NCI-H1694 treated with DMSO at 0.1 percent for 48 hours (cell line): ENCODE data around the gene ANKRD24.
A peak's percentile ranks its signal among the peaks of the same experiment; 100 is the strongest.
"Not testable (repeated sequence)": the region's sequence is repeated elsewhere in the genome, so short reads cannot be mapped to it uniquely, and the experiment has no call there.

ENCODE experiments used
- DNase-seq: peaks from one replicate; lab custom pipeline; 2025; lab: John Stamatoyannopoulos, UW

ANKRD24 gene

DNA sequence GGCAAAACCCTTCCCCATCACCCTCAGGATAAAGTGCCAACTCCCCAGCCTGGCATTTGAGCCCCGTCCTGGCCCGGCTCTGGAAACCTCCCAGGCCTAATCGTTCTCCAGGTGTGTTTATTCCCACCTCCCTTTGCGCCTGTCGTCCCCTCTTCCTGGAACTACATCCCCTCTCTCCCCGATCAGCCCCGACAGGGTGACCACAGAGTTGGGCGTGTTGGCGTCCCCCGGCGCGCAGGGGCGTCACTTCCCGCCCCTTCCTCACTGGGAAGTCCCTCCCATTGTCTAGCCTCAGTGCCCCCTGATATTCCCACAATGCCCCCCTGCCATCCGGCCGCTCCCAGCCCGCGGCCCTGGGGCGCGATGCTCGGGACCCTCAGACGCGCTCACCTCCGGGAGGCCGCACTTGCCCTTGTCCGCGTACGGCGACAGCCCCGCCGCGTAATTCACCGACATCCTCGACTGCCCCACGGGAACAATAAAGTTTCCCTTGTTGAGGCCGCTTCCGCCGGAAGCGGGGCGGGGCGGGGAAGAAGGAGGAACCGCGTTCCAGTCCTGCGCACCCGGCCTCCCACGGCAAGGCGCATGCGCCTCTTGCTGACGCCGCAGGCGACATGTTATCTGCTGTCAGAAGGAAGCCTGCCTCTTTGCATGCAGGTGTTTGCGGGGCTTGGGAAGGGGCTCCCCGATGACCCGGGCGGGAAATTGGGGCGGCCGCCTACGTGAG, at the start of gene ANKRD24, which contains the start of gene SIRT6:
ANKRD24 (plus strand) TSS at position 606 of the 727 bp plus-strand sequence. CDS start 3,737 bp downstream, outside the sequence.
SIRT6 (minus strand) TSS at position 480 of the 727 bp plus-strand sequence; CDS start at position 456, 24 bp downstream.
- DNase-seq = peak; percentile 82

GRCh38 chr19:4134351-4134750, 48.1 kb upstream of the ANKRD24 start:
- DNase-seq = no peak

- DNase-seq = not testable (repeated sequence)
Observed at GRCh38 chr19:4135386-4135785, 47.1 kb upstream of the ANKRD24 start.

- DNase-seq = no peak
Observed at GRCh38 chr19:4136680-4137088, 45.8 kb upstream of the ANKRD24 start.

DNA sequence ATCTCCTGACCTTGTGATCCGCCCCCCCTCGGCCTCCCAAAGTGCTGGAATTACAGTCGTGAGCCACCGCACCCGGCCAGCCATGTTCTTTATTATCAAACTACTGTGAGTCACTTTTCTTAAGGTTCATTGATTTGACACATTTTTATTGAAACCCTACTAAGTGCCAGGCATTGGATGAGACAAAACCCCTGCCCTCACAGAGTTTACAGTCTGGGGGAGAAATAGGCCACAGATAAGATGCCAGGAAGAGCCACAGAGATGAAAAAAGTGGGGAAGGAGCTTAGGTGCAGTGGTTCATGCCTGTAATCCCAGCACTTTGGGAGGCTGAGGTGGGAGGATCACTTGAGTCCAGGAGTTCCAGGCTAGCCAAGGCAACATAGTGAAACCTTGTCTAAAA, 44.0 kb upstream of the ANKRD24 start:
- no peak for DNase-seq

GRCh38 chr19:4139614-4140236, 42.8 kb upstream of the ANKRD24 start:
- peak; percentile 34 for DNase-seq

GRCh38 chr19:4140237-4140711, 42.2 kb upstream of the ANKRD24 start:
- DNase-seq = peak; percentile 64

DNA sequence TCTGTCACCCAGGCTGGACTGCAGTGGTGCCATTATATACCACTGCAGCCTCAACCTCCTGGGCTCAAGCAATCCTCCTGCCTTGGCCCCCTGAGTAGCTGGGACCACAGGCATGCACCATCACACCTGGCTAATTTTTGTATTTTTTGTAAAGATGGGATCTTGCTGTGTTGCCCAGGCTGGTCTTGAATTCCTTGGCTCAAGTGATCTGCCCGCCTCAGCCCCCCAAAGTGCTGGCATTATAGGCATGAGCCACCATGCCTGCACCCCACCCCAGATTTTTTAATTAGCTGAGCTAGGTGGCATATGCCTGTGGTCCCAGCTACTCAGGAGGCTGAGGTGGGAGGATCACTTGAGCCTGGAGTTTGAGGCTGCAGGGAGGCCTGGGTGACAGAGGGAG, 39.6 kb upstream of the ANKRD24 start:
- DNase-seq = not testable (repeated sequence)

GRCh38 chr19:4144666-4145249, 37.7 kb upstream of the ANKRD24 start:
- no peak for DNase-seq

DNA sequence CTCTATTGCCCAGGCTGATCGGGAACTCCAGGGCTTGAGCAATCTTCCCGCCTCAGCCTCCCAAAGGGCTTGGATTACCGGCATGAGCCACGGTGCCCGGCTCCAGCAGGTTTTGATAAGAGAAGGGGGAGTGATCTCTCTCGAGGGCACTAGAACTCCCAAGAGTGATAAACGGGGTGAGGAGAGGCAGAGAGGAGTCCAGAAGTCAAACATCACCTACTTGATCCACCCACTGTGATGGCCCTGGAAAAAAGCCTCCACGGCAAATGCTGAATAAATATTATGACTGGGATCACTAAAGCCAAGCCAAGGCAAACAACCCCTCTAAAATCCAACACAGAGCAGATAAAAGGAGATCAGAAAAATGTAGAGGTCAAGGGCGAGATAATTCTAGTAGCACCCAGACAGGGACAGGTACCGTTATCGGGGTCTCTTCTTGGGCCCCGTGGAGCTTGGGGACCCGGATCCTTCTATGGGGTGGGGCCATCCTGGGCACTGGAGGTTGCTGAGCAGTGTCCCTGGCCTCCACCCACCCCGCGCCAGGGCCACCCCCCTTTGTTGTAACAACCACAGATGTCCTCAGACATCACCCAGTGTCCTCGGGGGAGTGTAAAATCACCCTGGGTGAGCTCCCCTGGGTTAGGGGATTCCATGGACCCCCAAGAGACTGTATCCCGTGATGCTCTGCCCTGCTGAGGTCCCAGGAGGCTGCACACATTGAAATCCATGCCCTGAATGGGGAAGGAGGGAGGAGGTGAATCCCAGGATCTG, 32.8 kb upstream of the ANKRD24 start:
- DNase-seq = no peak

- DNase-seq = no peak
Observed at GRCh38 chr19:4151623-4152022, 30.9 kb upstream of the ANKRD24 start.

DNA sequence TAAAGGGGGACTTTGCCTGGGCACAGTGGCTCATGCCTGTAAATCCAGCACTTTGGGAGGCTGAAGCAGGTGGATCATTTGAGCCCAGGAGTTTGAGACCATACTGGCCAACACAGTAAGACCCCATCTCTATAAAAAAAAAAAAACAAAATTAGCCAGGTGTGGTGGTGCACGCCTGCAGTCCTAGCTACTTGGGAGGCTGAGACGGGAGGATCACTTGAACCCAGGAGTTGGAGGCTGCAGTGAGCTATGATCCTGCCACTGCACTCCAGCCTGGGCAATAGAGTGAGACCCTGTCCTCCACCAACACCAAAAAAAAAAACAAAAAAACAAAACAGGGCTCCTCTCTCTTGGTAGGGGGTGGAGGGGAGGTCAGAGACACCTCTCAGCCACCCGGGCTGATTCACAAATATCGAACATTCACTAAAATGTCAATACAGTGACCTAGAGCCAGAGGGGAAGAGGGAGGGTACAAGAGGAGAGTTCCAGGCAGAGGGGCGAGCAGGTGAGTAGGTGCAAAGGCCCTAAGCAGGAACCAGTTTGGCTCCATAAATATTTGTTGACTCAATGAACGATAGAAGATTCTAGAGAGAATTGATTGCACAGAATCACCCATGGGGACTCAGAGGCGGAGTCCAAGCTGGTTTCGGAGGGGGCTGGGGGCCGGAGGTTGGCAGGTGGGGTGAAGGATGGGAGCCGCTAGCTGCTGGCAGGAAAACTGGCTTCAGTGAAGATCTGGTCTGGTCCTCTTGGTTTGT, 30.1 kb upstream of the ANKRD24 start:
- DNase-seq = no peak

DNA sequence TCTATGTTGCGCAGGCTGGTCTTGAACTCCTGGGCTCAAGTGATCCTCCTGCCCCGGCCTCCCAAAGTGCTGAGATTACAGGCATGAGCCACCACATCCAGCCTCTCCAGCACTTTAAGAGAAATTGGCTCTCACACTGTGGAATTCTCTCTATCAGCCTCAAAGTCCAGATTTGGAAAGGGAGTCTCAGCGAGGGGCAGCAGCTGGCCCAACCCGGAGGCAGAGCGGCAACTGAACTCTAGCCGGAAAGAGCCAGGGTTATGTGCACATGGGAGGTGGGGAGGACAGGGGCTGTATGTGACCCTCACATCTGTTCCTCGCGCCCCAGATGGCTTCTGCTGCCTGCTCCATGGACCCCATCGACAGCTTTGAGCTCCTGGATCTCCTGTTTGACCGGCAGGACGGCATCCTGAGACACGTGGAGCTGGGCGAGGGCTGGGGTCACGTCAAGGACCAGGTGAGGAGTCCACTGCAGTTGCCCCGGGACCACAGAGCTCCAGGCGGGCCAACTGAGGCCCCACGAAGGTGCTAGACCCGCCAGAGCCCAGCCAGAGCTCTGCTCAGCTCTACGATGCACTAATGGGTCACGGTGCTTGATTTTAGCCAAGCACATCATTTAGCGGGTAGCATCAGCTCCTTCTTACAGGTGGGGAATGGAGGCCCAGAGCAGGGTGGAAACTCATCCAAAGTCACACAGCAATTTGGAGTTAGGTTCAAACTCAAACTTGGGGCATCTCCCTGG, 27.7 kb upstream of the ANKRD24 start:
- DNase-seq = no peak

GRCh38 chr19:4157164-4157563, 25.3 kb upstream of the ANKRD24 start:
- no peak for DNase-seq

GRCh38 chr19:4157971-4158370, 24.5 kb upstream of the ANKRD24 start:
- DNase-seq = not testable (repeated sequence)

DNA sequence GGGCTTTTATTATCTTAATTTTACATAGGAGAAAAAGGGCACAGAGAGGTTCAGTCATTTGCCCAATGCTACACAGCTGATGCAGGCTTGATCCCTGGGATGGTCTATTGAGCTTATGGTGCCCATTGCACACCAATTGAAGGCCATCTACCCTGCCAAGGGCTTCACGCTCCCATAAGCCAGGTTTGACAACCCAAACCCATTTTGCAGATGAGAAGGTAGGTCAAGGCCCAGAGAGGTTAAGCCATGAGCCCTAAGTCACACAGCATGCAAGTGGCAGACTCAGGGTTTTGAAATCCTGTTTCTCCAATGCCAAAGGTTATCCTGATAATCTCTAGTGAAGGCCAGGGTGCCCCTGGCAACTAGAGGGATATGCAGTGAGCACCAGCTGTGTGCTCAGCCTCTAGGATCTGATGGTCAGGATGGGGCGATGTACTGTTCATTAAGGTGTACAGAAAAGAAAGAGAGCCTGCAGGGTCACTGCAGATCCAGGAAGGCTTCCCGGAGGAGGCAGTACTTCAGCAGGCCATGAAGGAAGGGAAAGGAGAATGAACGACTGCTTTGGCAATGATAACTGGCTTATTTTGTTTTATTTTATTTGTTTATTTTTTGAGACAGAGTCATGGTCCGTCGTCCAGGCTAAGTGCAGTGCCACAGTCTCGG, 20.9 kb upstream of the ANKRD24 start:
- DNase-seq = no peak

DNA sequence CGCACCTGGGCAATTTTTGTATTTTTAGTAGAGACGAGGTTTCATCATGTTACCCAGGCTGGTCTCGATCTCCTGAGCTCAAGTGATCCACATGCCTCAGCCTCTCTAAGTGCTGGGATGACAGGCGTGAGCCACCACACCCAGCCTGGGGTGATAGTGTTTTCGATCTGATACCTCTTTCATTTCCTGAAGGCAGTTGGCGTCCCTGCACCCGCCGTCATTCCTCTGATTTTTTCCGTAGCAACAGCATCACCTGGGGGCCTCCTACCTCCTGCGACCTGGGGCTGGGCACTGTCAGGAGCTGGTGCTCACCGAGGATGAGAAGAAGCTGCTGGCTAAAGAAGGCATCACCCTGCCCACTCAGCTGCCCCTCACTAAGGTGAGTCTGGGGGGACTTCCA, 18.2 kb upstream of the ANKRD24 start:
- DNase-seq = no peak

- DNase-seq = no peak
Observed at GRCh38 chr19:4171676-4172075, 10.8 kb upstream of the ANKRD24 start.

DNA sequence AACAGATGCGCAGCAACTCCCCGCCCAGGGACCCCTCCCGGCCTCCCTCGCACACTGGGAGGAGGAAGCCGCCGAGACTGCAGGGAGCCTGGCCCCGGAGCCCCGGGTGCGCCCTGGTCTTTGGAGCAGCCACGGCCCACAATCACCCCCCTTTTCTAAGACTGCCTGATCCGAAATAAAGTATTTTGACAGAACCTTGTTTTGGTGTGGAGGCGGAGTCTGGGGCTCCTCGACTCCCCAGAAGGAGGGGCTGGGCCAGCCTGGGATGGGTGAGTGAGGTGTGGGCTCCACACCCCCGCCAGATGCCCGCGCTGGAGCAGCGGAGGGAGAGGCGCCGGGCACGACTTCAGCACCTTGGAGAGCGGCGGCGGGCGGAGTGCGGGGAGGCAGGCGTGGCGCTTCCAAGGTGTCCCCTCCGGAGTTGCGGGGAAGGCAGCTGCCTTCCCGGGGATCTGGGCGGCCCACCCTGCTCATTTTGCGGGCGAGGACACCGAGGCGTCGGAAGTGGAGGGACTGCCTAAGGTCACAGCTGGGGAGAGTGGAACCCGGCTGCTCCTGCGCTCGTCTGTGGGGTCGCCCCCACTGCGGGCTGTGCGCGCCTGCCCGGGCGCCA, 9.5 kb upstream of the ANKRD24 start:
- DNase-seq = no peak
